ENCODE results near the gene CDC20B.
"Not testable (repeated sequence)": the region's sequence is repeated elsewhere in the genome, so short reads cannot be mapped to it uniquely, and the experiment has no call there.

CDC20B gene

GRCh38 chr5:55160493-55161209, 12.3 kb downstream of the CDC20B start:
- no peak for DNase-seq (ENCODE audit: low read depth)

- peak; percentile 90 for DNase-seq (ENCODE audit: low read depth)
Measured at GRCh38 chr5:55159763-55160492, 13.0 kb downstream of the CDC20B start, which contains the start of gene GPX8. TSS of gene GPX8 (plus strand) at chr5:55160171. CDS start at chr5:55160193, 22 bp downstream.

- no peak for DNase-seq (ENCODE audit: low read depth)
Measured at GRCh38 chr5:55154873-55155272, 18.1 kb downstream of the CDC20B start.

DNA sequence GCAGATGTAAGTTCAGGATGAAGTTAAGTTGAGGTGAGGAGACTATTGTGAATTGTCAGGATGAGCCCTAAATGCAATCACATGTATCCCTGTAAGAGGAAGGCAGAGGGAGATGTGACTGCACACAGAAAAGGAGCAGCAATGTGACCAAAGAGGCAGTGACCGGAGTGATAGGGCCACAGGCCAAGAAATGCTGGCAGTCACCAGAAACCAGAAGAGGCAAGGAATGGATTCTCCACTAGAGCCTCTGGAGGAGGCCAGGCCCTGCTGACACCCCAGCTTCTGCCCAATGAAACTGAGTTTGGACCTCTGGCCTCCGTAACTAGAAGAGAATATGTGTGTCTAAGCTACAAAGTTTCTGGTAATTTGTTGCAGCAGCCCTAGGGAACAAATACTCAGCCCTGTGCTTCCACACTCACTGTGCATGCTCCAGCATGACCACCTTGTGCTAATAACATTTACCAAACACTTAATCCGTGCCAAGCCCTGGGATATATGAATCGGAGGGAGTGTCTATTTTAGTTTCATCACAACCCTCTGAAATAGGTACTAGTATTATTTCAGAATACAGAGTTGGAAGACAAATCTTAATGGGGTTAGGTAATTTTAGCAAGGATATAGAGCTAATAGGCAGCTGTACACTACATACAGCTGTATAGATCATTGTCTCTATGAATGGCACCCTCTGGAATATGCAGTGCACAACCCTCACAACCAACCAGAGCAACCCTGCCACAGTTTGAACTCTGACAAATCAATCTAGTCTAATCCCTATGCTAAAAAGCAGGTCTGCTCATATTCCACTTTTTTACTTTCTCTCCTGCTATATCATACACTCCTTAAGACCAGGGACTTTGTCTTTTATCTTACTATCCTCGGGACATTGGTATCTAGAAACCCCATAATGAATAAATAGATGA, 20.8 kb downstream of the CDC20B start:
- DNase-seq (ENCODE audit: low read depth), result no peak

GRCh38 chr5:55149308-55149795, 23.6 kb downstream of the CDC20B start:
- DNase-seq (ENCODE audit: low read depth), result no peak

DNA sequence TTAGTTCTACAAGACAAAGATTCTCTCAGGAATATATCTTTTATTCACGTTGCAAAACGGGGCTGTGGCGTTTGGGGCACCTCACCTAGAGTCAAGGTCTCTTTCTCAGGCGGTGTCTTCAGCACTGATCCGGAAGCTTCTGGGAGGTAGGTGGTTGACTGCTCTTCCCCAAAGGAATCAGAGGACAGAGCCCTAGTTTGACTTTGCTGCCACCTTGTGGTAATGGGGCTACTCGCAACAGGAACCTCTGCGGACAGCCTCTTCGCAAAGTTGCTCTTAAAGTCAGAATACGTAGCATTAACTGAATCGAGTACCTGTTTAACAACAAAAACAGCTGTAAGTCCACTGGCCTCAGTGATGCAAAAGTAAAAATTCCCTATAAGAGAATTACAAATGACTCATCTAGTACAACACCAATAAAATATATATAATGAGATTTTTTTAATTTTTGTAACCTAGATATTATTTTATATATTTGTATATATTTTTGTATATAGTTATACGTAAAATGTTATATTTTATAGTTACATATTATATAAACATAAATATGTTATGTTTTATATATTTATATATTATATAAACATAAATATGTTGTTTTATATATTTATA, 26.3 kb downstream of the CDC20B start:
- peak; percentile 56 for DNase-seq (ENCODE audit: low read depth)

DNA sequence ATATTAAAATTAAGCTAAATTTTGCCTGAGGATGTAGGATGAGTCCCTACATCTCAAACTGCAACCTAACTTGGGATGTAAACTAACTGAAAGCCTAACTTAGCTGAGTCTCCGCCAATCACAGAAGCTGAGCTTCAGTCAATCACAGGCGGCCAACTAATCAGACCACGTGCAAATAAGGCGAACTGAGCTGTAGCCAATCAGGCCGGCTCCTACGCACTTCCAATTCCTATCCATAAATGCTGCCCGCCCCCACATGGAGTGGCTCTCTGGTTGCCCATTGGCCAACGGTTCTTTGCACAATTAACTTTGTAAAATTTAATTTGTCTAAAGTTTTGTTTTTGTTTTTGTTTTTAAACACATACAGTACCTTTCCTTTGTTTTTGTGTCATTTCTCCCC, 26.9 kb downstream of the CDC20B start:
- DNase-seq (ENCODE audit: low read depth), result no peak

- DNase-seq (ENCODE audit: low read depth), result no peak
Measured at GRCh38 chr5:55143624-55144023, 29.4 kb downstream of the CDC20B start.

GRCh38 chr5:55141945-55142690, 30.9 kb downstream of the CDC20B start:
- no peak for DNase-seq (ENCODE audit: low read depth)

DNA sequence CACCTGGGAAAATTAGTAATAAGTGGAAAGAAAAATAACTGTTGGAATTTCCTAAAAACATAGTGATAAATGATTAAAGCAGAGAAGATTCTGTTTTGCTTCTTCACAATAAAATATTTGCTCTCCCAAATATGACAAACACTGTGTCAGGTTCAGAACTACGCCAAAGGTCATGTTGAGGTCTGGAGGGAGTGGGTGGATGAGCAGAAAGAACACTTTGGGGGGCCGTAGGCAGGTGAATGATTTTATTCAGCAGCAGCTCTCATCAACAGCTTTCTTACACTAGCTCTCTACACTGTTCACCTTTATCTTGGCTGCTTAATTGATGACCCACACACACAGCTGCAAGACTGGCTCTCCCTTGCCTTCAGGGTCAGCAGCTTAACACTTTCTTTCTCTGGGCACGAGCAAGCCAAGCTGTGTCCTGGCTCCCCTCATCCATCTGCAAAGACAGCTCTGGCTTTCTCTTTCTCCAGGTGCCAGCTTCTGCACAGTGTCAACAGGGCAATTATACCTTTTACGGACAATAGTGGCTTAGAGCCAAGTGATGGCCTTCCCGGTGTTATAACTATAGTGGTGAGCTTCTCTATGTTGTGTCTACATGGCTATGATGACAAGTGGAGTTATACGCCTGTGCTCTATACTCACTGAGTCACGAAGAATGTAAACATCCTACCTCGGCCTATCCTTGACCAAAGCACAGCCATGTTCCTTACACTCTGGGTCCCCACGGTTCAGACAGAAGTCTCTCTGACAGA, 31.9 kb downstream of the CDC20B start:
- DNase-seq (ENCODE audit: low read depth), result no peak

DNA sequence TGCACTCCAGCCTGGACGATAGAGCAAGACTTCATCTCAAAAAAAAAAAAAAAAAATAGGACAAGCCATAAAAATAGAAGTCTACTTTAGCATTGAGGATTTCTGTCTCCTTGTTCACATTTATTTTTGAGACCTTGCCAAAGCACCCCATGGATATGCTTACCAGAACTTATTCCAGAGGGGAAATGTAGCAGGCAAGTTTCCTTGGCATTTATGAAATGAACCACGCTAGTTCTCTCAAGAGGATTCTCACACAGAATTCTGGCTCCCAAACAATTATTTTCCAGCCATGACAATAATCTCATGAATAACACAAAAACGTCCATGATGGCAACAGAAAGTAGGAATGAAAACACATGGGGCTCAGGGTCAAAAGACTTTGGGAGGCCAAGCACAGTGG, 36.5 kb downstream of the CDC20B start:
- DNase-seq (ENCODE audit: low read depth), result no peak

- DNase-seq (ENCODE audit: low read depth), result no peak
Measured at GRCh38 chr5:55134053-55134722, 38.8 kb downstream of the CDC20B start.

- DNase-seq (ENCODE audit: low read depth), result no peak
Measured at GRCh38 chr5:55123365-55123764, 49.6 kb downstream of the CDC20B start.

DNA sequence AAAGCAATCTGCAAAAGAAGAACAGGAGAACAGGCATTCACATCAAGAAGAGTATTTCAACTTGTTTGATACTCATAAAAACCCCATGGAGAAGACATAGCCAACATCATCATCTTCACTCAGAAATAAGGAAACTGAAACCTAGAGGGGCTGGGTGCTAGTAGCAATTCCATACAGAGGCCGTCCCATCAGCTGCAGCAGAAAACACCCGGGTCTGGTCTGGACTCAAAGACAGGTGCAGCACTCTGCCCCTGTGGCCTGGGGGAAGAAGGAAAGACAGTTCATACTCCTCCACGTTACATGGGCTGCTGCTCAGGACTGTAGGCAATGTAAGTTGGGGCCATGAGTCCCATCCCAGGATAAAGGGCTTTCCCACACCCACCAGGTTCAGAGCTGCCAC, 58.9 kb downstream of the CDC20B start:
- DNase-seq (ENCODE audit: low read depth), result no peak

- no peak for DNase-seq (ENCODE audit: low read depth)
Measured at GRCh38 chr5:55113327-55113726, 59.6 kb downstream of the CDC20B start.

DNA sequence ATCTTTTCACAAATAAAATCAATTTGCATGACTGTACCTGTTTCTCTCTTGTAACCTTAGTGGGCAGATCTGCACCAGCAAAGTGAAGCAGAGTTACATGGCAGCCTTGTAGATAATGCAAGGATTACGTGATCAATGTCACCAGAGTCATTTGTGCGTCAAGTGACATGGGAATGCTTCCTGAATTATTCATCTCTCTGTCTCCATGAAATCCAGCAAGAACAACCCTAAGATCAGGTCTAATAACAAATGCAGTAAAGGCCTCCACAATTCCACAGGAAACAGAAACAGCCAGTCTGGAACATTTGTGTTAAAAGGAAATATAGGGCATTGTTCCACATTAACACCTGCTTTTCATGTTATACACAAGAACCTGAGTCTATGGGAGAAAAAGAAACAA, 62.8 kb downstream of the CDC20B start:
- no peak for DNase-seq (ENCODE audit: low read depth)

- no peak for DNase-seq (ENCODE audit: low read depth)
Measured at GRCh38 chr5:55108661-55109060, 64.3 kb downstream of the CDC20B start.

DNA sequence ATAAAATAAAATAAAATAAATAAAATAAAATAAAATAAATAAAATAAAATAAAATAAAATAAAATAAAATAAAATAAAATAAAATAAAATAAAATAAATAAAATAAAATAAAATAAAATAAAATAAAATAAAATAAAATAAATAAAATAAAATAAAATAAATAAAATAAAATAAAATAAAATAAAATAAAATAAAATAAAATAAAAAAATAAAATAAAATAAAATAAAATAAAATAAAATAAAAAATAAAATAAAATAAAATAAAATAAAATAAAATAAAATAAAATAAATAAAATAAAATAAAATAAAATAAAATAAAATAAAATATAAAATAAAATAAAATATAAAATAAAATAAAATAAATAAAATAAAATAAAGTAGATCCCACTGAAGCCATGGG, 67.0 kb downstream of the CDC20B start:
- DNase-seq (ENCODE audit: low read depth), result not testable (repeated sequence)

GRCh38 chr5:55104946-55105701, 67.9 kb downstream of the CDC20B start:
- DNase-seq (ENCODE audit: low read depth), result no peak
